ENCODE data around the gene REG3A. TPM values are rescaled to one million over a fixed set of nuclear protein-coding genes. Genes with fewer than 3 reads are reported as not detected.

REG3A gene
- not detected for polyA plus RNA-seq (ENCODE audit: insufficient read length in 3 of 3)

DNA sequence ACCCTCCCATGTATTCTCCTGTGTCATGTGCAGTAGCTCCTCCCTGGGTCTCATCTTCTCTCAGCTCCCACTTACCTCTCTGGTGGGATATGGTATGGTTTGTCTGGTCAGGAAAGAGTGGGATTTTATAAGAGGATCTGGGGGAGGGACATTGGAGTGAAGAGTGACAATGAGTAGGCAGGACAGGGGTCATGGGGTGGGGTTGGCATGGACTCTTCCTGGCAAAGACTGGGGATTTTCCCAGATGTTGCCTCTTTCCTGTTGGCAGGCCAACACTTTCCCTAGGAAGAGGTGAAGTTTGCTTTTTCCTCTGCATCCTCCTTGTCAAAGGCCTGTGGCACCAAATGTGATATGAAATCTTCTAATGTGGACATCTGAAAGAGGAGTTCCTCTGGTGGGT, at the start of gene REG3A:
Gene REG3A (minus strand): TSS at position 101 of the 400 bp plus-strand sequence. CDS start 348 bp downstream, outside the sequence.
- no peak for DNase-seq (ENCODE audit: low read depth in 3 of 3, low spot score in 2 of 3)

DNA sequence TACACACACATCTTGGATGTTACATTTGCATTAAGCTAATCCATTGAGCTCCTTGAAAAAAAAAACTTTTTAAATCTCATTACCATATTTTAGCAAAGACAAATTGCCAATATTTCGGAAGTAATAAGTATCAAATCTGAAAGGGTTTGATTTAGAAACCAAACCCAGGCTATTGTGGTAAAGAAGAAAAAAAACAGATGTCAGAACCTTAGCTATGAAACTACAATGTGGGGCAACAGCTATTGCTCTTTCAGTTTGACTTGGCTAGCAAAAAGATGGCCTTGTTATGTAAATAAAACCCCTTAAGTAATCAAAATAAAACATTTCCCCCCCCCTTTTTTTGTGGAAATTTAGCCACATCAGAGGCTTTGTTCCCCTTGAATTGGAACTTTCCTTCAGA, 41.2 kb upstream of the REG3A start:
- no peak for DNase-seq (ENCODE audit: low read depth in 3 of 3, low spot score in 2 of 3)

DNA sequence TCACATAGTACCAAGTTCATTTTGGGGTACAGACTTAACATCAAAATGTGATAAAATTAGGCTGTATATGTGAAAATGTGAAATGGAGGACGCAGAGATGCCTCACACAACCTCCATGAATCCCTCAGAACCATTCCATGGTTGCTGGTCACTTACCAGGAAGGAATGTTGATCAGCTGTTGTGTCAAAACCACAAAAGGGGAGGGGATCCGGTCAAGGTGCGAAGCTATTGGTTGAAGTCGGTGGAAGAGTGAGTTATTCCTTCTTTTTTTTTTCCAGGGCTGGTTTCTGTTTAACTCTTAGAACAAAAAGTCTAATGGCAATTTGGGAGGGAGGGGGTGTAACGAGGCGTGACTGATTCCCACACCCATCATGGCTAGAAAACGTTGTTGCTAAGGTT, 32.3 kb upstream of the REG3A start:
- no peak for DNase-seq (ENCODE audit: low read depth in 3 of 3, low spot score in 2 of 3)

DNA sequence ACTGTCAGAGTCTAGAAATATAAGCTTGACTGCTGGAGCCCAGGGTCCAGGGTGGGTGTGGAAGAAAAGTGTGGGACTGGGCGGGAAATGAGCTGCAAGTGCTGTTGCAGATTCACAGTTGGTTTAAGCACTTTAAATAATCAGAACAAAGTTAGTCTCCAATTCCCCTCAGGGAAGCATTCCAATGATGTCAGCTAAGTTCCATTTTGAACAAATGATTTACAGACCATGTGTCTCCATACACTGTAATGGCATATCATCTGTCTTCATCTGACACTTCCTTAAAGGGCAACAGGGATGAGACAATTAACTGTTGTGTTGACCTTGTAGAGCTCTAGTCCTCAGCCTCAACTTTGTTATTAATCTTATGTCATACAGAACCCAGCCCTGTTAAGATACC, 31.5 kb upstream of the REG3A start:
- no peak for DNase-seq (ENCODE audit: low read depth in 3 of 3, low spot score in 2 of 3)

DNA sequence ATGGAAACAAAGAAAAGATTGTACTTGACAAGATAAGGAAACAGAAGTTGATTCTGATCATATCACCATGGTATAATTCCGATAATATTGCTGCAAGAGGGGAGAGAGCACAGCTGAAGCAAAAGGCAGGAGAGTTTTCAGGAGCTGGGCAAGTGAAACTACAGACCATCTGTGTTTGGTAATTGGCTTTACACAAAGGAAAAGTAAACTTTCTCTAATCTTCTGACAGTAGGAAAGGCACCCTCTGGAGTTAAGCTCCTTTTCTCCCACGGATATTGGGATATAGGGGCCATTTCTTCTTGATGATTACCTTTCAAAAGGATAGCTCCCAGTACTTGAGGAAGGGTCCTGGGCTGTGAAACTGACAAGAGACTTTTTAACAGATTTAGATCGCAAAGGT, 29.9 kb upstream of the REG3A start:
- DNase-seq (ENCODE audit: low read depth in 3 of 3, low spot score in 2 of 3): no peak

DNA sequence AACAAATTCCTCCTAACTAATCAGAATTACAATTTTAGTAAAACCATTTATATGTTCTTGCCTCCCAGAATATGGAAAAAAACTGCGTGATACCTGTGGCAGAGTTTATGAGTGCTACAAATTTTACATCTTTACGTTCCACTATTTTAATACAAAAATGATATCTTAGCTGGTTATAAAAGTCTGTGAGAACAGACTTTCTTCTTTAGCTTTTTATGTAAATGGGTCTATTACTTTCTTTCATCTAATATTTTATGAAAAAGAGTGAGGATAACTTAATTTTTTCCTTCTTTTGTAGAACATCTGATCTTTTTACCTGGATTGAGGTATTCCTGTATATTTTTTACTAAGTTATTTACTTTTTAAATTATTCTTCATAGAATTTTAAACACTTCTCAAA, 22.1 kb upstream of the REG3A start:
- no peak for DNase-seq (ENCODE audit: low read depth in 3 of 3, low spot score in 2 of 3)

DNA sequence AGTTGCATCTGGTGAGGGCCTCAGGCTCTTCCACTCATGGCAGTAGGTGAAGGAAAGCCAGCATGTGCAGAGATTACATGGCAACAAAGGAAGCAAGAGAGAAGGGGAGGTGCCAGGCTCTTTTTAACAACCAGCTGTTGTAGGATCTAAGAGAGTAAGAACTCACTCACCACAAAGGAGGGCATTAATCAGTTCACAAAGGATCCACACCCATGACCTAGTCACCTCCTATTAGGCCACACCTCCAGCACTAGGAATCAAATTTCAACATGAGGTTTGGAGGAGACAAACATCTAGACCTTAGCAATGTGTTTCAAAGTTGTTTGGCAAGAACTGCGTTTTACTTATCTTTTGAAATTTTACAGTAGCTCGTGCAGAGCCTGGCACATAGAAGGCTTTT, 20.5 kb upstream of the REG3A start:
- DNase-seq (ENCODE audit: low read depth in 3 of 3, low spot score in 2 of 3): no peak

DNA sequence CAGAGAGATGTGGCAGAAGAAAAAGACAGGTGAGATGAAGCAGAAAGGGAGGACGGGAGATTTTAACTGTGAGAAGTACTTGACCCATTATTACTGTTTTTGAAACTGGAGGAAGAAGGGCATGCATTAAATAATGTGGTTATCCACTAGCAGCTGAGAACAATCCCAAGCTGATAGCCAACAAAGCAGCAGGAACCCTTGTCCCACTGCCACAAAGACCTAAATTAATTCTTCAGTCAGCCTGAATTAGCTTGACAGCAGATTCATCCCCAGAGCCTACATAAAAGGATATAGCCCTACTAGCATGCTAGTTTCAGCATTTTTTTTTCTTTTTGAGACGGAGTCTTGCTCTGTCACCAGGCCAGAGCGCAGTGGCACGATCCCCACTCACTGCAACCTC, 19.5 kb upstream of the REG3A start:
- DNase-seq (ENCODE audit: low read depth in 3 of 3, low spot score in 2 of 3): no peak

DNA sequence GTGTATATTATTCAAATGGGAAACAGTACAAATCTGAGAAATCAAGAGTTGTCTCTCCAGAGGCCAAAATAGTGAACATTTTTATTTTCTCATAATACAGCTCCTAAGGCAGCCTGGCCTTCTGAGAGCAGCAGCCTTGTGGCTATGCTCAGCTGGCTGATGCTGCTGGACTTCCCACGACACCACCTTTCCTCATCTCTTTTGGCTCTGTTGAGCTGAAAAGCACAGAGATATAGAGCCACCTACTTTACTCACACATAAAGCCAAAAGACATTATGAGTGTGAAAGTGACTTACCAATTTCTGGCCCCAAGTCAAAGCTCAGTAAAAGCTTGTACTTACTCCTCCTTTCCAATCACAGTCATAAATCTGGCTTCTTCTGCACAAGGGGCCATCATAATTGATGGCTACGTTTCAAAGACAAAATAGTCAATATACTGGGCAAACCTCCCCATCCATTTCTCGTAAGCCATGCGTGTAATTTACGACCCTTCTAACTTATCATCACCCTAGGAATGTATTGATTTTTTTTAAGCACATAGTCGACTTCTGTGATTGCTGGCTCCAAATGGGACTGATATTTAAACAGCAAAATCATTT, 18.6 kb upstream of the REG3A start:
- DNase-seq (ENCODE audit: low read depth in 3 of 3, low spot score in 2 of 3): no peak

DNA sequence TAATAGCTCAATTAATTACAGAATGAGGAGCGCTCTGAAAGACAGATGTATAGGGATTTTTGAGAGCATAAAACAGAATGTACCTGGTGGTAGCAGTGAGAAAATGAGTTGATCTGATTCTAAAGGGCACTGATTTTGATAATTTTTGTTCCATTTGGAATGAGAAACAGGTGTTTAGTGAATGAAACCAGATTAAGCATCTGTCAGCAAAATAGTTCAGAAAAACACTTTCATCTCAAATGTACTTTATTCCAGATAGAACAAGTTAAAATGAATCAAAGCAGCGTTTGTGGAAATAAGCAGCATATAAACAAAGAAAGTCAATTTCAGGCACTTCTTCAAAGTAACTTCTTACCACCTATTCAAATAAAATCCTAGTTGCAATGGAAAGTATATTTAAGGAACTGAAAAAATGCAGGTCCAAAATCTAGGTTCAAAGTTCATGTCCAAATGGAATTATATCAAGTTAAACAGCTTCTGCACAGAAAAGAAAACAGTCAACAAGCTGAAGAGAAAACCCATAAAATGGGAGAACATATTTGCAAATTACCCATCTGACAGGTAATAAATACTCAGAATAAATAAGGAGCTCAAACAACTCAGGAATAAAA, 11.9 kb upstream of the REG3A start:
- no peak for DNase-seq (ENCODE audit: low read depth in 3 of 3, low spot score in 2 of 3)

DNA sequence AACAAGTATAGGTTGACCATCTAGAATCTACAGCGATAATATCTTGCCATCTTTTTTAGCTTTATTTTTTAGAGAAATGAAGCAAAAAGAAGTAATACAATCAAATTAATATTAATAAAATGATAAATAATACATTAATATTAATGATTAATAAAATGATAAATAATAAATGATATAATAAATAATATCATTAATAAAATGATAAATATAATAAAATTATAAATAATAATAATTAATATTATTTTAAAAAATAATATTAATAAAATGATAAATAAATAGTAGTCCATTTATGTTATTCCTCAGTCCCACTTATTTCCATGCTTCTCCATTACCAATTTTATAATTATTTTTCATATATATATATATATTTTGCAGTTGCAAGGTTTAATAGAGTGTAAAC, 3.2 kb upstream of the REG3A start:
- DNase-seq (ENCODE audit: low read depth in 3 of 3, low spot score in 2 of 3): no peak

DNA sequence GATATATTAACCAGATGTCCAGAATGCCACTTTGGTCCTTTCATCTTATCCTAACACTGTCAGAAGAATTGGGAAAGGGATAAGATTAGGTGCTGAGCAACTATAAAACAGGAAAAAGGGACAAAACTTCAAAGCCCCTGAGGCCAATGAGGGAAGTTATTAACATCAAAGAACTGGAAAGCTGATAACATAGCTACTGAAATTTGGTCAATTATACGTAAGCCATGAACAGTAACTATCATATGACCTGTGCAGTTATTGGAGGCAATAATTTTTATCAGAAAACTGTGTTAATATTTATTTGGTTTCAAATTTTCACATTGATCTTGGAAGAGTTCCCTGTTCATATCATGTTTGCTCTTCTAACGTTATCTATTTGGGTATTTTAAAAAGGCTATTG, 2.6 kb upstream of the REG3A start:
- no peak for DNase-seq (ENCODE audit: low read depth in 3 of 3, low spot score in 2 of 3)

DNA sequence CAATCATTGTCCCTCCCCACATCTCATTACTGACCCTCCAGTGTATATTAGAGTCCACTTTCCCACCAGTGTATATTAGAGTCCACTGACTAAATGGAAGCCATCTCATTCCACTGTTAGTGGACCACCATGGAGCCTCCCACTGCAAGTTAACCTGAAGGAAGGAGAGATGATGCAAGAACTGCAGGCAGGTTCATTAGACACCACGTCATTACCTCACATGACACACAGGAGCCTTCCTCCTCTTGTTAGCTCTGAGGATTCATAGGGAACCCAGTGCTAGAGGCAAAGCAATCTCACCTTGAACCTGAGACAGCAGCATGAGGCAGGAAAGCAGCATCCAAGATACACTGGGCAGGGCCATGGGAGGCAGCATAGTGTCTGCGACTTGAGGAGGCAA, 523 bp downstream of the REG3A start:
- no peak for DNase-seq (ENCODE audit: low read depth in 3 of 3, low spot score in 2 of 3)

DNA sequence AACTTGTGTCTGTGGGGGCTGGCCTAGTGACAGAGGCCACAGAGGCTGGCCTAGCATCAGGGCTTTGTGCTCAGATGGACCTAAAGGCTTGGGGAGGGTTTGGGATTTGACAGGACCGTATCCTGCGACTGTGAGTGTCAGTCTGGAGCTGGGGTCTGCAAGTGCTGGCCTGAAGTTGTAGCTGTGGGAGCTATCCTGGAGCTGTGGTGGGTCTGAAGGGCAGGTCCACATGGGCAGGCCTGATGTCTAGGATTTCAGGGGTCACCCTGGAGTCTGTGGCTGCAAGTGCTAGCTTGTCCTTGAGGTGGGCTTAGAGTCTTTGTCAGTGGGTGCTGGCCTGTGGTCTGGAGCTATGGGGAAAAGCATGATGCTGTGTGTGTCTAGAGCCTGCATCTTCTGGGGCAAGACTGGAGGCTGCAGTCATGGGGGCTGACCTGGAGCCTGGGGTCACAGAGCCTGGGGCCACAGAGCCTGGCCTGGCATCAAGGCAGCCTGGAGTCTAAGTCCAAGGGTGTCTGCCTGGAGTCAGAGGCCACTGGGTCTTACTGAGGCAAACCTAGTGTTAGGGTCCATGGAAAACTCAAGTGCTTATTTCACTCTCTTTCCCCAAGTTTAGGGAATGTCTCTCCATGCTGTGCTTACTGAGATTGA, 3.6 kb downstream of the REG3A start:
- no peak for DNase-seq (ENCODE audit: low read depth in 3 of 3, low spot score in 2 of 3)

DNA sequence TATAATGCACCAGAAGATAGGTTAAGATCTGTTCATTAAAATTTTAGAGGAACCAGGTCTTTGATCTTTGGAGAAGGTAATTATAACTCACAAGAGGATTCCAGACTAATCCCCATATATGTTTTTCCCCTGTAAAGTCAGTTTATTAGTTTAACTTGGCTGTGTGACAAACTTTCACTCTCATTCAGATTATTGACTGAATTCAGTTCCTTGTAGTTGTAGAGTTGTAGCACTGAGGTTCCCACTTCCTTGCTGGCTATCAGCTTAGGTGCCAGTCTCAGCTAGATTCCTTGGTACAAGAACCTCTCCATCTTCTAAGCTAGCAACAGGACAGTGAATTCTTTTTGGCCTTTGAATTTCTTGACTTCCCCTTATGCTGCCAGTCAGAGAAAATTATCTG, 20.1 kb downstream of the REG3A start:
- no peak for DNase-seq (ENCODE audit: low read depth in 3 of 3, low spot score in 2 of 3)

DNA sequence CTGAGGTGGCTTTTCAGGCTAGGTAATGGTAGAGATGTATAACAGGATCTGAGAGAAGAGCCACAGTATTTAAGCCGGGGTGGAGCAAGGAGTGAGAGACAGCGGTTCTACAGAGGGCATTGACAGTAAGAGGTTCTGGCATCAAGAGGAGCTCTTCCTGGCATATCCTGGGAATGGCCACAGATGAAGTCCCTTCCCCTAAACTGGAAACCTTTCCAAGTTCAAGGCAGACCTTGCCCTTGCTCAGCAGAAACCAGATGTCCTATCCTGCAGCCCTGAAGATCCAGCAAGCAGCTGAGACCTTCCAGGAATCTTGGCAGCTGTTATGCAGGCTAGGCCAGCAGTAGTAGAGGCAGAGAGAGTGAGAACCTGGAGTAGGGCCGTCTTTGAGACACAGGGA, 21.2 kb downstream of the REG3A start:
- DNase-seq (ENCODE audit: low read depth in 3 of 3, low spot score in 2 of 3): no peak

DNA sequence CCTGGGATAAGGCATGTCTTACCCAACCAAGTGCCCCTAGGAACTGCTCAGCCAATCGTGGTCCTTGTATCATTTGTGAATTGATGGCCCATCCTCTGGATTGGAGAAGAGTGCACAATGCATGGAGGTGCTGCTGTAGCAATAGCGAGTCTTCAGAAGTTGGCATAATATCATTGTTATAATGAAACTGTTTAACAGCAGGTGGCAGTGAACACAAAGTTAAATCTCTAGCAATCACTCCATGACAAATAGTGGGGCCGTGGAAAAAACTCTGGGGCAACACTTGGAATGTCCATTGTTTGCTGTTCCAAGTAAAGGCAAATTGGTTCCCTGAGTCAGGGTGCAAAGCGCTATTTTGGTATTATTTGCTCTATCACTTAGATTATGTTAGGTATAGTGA, 27.9 kb downstream of the REG3A start:
- DNase-seq (ENCODE audit: low read depth in 3 of 3, low spot score in 2 of 3): no peak

DNA sequence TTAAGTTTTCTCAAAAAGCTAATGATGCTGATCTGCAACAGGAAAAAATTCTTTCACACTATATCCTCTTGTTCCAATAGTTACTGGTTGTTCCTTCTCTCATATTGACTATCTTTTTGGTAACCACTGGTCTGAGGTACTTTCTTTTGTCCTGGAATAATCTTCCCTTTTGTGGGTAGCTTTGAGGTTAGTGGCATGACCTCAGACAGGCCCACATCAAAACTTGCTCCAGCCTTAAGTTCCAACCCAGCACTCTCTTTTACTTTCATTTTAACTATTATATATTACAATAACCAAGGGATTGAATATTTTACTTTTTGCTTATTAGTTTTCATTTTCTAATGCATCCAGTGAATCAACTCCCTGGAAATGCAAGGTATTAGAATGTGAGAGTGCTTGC, 29.7 kb downstream of the REG3A start:
- DNase-seq (ENCODE audit: low read depth in 3 of 3, low spot score in 2 of 3): no peak

DNA sequence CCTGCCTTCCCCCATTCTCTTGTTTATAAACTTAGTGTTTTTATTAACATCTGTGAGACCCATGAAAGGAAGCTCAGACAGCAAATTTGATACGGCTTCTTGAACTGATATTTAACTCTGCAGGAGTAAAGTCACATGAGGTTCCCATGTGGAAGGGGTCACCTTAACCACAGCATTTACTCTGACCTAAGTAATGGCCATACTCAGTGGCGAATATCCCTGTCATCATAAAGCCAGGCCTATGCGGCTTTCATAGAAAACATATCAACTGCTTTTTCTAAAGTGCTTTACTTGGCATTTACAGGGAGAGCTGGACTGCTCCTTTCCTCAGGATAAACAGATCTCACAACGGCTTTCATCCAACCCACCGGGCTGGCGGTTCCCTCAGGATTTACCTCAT, 30.3 kb downstream of the REG3A start:
- no peak for DNase-seq (ENCODE audit: low read depth in 3 of 3, low spot score in 2 of 3)

DNA sequence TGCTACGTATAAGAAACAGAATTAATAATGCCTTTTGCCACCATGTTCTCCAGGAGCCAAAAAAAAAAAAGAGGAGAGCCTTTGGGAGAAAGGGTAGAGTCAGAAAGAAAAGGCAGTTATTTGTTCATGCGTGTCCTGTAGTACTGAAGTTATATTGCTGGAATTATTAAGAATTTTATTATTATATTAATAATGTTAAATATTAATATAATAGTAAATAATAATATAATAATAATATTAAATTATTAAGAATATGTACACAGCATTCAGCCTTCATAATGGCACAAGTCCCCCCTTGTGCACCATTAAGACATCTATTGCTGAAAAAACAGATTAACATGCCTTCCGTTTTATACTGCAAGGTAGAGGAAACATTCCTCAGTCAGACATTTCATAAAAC, 31.1 kb downstream of the REG3A start:
- no peak for DNase-seq (ENCODE audit: low read depth in 3 of 3, low spot score in 2 of 3)

DNA sequence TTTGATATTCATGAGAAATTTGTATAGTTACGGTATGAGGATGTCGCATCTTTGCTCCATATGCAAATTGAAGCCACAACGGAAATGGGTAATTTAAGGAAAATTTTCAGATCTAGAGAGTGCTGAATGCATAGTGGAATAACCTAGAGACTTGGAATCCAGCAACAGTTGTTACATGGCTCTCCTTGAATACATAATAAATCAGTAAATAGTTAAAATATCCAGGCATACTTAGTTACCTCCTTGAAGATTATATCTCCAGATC, 33.9 kb downstream of the REG3A start:
- no peak for DNase-seq (ENCODE audit: low read depth in 3 of 3, low spot score in 2 of 3)

DNA sequence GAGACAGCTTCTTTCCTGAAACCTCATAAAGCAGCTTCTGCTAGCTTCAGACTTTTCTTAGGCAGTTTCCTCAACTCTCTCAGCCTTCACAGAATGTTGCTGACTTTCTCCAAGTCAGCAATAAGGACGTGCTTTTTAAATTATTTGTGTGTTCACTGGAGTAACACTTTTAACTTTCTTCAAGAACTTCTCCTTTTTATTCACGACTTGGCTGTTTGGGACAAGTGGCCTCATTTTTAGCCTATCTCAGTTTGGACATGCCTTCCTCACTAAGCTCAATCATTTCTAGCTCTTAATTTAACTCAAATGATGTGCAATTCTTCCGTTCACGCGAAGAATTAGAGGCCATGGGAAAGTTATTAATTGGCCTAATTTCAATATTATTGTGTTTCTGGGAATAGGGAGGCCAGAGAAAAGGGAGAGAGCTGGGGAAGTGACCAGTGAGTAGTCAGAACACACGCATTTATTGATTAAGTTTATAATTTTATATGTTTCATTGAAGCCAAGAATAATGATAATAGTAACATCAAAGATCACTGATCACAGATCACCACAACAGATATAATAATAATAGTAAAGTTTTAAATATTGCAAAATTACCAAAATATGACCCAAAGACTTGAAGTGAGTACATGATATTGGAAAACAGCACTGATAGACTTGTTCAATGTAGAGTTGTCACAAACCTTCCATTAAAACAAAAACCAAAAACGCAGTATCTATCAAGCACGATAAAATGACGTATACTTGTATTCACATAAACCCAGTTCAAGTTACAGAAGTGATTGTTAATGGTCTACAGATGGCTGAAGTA, 34.4 kb downstream of the REG3A start:
- DNase-seq (ENCODE audit: low read depth in 3 of 3, low spot score in 2 of 3): no peak

Data from right renal cortex interstitium (tissue), 3 donors.